ENCODE measurements around the gene NRGN.

Gene NRGN

GRCh38 chr11:124747406-124748099 is 7.8 kb downstream of the NRGN start:
- DNase-seq (ENCODE audit: low spot score in 2 of 2) (no peak), ATAC-seq (ENCODE audit: low read depth) (no peak)
- Mint-ChIP-seq H3K9me3 (no peaks in the 10 kb centered on the region), H3K4me3 (peak overlapping the region; percentile 98), H3K27me3 (no peaks in the 10 kb centered on the region), H3K27ac (no peak overlapping the region), H3K36me3 (peaks cover 2% of the 10 kb centered on the region), H3K4me1 (peaks cover 21% of the 10 kb centered on the region)

GRCh38 chr11:124748100-124748418 is 8.3 kb downstream of the NRGN start:
- Mint-ChIP-seq H3K36me3 (peaks cover 2% of the 10 kb centered on the region), H3K4me3 (no peak overlapping the region), H3K27me3 (no peaks in the 10 kb centered on the region), H3K27ac (no peak overlapping the region), H3K9me3 (no peaks in the 10 kb centered on the region), H3K4me1 (peaks cover 21% of the 10 kb centered on the region)
- no peak for ATAC-seq (ENCODE audit: low read depth)
- no peak for DNase-seq (ENCODE audit: low spot score in 2 of 2)

- H3K4me3 Mint-ChIP-seq: no peak overlapping the region
- no peaks in the 10 kb centered on the region for H3K27me3 Mint-ChIP-seq
- ATAC-seq (ENCODE audit: low read depth) (no peak), DNase-seq (ENCODE audit: low spot score in 2 of 2) (no peak)
- H3K36me3 Mint-ChIP-seq: no peaks in the 10 kb centered on the region
- H3K9me3 Mint-ChIP-seq: no peaks in the 10 kb centered on the region
- H3K27ac Mint-ChIP-seq: no peak overlapping the region
- peaks cover 21% of the 10 kb centered on the region for H3K4me1 Mint-ChIP-seq
Observed at GRCh38 chr11:124748481-124749343, 9.0 kb downstream of the NRGN start.

GRCh38 chr11:124749912-124750311 is 10.2 kb downstream of the NRGN start:
- ATAC-seq (ENCODE audit: low read depth): no peak
- DNase-seq (ENCODE audit: low spot score in 2 of 2): no peak
- Mint-ChIP-seq H3K27ac (no peak overlapping the region), H3K4me1 (peaks cover 21% of the 10 kb centered on the region), H3K9me3 (no peaks in the 10 kb centered on the region), H3K27me3 (no peaks in the 10 kb centered on the region), H3K36me3 (no peaks in the 10 kb centered on the region), H3K4me3 (no peak overlapping the region)

- no peak for ATAC-seq (ENCODE audit: low read depth)
- Mint-ChIP-seq H3K9me3 (no peaks in the 10 kb centered on the region), H3K27me3 (peaks cover 6% of the 10 kb centered on the region), H3K27ac (no peak overlapping the region), H3K4me1 (peaks cover 21% of the 10 kb centered on the region), H3K4me3 (no peak overlapping the region), H3K36me3 (no peaks in the 10 kb centered on the region)
- no peak for DNase-seq (ENCODE audit: low spot score in 2 of 2)
Observed at GRCh38 chr11:124751391-124751740, 11.6 kb downstream of the NRGN start.

- Mint-ChIP-seq H3K4me1 (peaks cover 19% of the 10 kb centered on the region), H3K27ac (no peak within 1 kb of the TSS), H3K27me3 (peaks cover 9% of the 10 kb centered on the region), H3K4me3 (no peak within 1 kb of the TSS), H3K9me3 (no peaks in the 10 kb centered on the region), H3K36me3 (no peaks in the 10 kb centered on the region)
- DNase-seq (ENCODE audit: low spot score in 2 of 2) (no peak), ATAC-seq (ENCODE audit: low read depth) (no peak)
Observed at GRCh38 chr11:124751741-124752470, 12.2 kb downstream of the NRGN start, which contains the start of gene VSIG2. Gene VSIG2, minus strand, starts transcription at chr11:124752255. Its CDS starts 118 bp downstream, at chr11:124752137.

- Mint-ChIP-seq H3K9me3 (no peaks in the 10 kb centered on the region), H3K27me3 (peaks cover 11% of the 10 kb centered on the region), H3K4me1 (peaks cover 19% of the 10 kb centered on the region), H3K4me3 (no peak overlapping the region), H3K36me3 (no peaks in the 10 kb centered on the region), H3K27ac (no peak overlapping the region)
- DNase-seq (ENCODE audit: low spot score in 2 of 2) (no peak), ATAC-seq (ENCODE audit: low read depth) (no peak)
Observed at GRCh38 chr11:124752471-124753102, 12.8 kb downstream of the NRGN start.

- Mint-ChIP-seq H3K4me1 (peaks cover 20% of the 10 kb centered on the region), H3K27me3 (peaks cover 12% of the 10 kb centered on the region), H3K9me3 (no peaks in the 10 kb centered on the region), H3K4me3 (no peak overlapping the region), H3K36me3 (no peaks in the 10 kb centered on the region), H3K27ac (no peak overlapping the region)
- no peak for ATAC-seq (ENCODE audit: low read depth)
- no peak for DNase-seq (ENCODE audit: low spot score in 2 of 2)
Observed at GRCh38 chr11:124753205-124753604, 13.5 kb downstream of the NRGN start.

GRCh38 chr11:124753624-124754023 is 13.9 kb downstream of the NRGN start:
- Mint-ChIP-seq H3K4me1 (peaks cover 20% of the 10 kb centered on the region), H3K27me3 (peaks cover 15% of the 10 kb centered on the region), H3K27ac (no peak overlapping the region), H3K36me3 (no peaks in the 10 kb centered on the region), H3K4me3 (no peak overlapping the region), H3K9me3 (no peaks in the 10 kb centered on the region)
- DNase-seq (ENCODE audit: low spot score in 2 of 2): no peak
- no peak for ATAC-seq (ENCODE audit: low read depth)

GRCh38 chr11:124754309-124754708 is 14.6 kb downstream of the NRGN start:
- ATAC-seq (ENCODE audit: low read depth): no peak
- no peak for DNase-seq (ENCODE audit: low spot score in 2 of 2)
- H3K27me3 Mint-ChIP-seq: peaks cover 16% of the 10 kb centered on the region
- no peak overlapping the region for H3K4me3 Mint-ChIP-seq
- no peak overlapping the region for H3K27ac Mint-ChIP-seq
- H3K9me3 Mint-ChIP-seq: no peaks in the 10 kb centered on the region
- no peaks in the 10 kb centered on the region for H3K36me3 Mint-ChIP-seq
- peaks cover 21% of the 10 kb centered on the region for H3K4me1 Mint-ChIP-seq

- H3K36me3 Mint-ChIP-seq: no peaks in the 10 kb centered on the region
- H3K27me3 Mint-ChIP-seq: peaks cover 16% of the 10 kb centered on the region
- no peaks in the 10 kb centered on the region for H3K9me3 Mint-ChIP-seq
- H3K4me1 Mint-ChIP-seq: peaks cover 20% of the 10 kb centered on the region
- ATAC-seq (ENCODE audit: low read depth): no peak
- no peak overlapping the region for H3K4me3 Mint-ChIP-seq
- H3K27ac Mint-ChIP-seq: no peak overlapping the region
- DNase-seq (ENCODE audit: low spot score in 2 of 2): no peak
Observed at GRCh38 chr11:124754710-124755109, 15.0 kb downstream of the NRGN start.

- H3K4me1 Mint-ChIP-seq: peaks cover 23% of the 10 kb centered on the region
- DNase-seq (ENCODE audit: low spot score in 2 of 2) (no peak), ATAC-seq (ENCODE audit: low read depth) (no peak)
- H3K27me3 Mint-ChIP-seq: peaks cover 20% of the 10 kb centered on the region
- H3K4me3 Mint-ChIP-seq: no peak overlapping the region
- H3K27ac Mint-ChIP-seq: no peak overlapping the region
- H3K9me3 Mint-ChIP-seq: no peaks in the 10 kb centered on the region
- H3K36me3 Mint-ChIP-seq: no peaks in the 10 kb centered on the region
Observed at GRCh38 chr11:124756033-124756752, 16.5 kb downstream of the NRGN start.

- H3K27me3 Mint-ChIP-seq: peaks cover 20% of the 10 kb centered on the region
- ATAC-seq (ENCODE audit: low read depth): no peak
Observed at GRCh38 chr11:124756753-124757227, 17.0 kb downstream of the NRGN start.

More at GRCh38 chr11:124756753-124757227, 17.0 kb downstream of the NRGN start:
- no peak for DNase-seq (ENCODE audit: low spot score in 2 of 2)
- Mint-ChIP-seq H3K27ac (no peak overlapping the region), H3K4me1 (peaks cover 29% of the 10 kb centered on the region), H3K36me3 (no peaks in the 10 kb centered on the region), H3K4me3 (no peak overlapping the region), H3K9me3 (no peaks in the 10 kb centered on the region)

All from memory B cell (primary cell).